Esophagus muscularis mucosa (tissue), 3 donors: ENCODE measurements around the gene THADA.

Experiments
- CTCF ChIP-seq, 3 experiments: fragments of 200-600 bp in 2 of 3; fragments of 450-650 bp in 1 of 3; sonication (generic) in 2 of 3; IDR thresholded peaks; one replicate each; pipeline ENCODE4 v1.5.1; 2017 to 2019; ENCODE audit warnings: antibody characterized with exemption in 3 of 3, mild to moderate bottlenecking in 2 of 3, moderate library complexity in 1 of 3
- POLR2A ChIP-seq: fragments of 450-650 bp; IDR thresholded peaks from one replicate; pipeline ENCODE4 v1.6.1; 2017; ENCODE audit warnings: antibody characterized with exemption, moderate library complexity, mild to moderate bottlenecking, low read depth

DNA sequence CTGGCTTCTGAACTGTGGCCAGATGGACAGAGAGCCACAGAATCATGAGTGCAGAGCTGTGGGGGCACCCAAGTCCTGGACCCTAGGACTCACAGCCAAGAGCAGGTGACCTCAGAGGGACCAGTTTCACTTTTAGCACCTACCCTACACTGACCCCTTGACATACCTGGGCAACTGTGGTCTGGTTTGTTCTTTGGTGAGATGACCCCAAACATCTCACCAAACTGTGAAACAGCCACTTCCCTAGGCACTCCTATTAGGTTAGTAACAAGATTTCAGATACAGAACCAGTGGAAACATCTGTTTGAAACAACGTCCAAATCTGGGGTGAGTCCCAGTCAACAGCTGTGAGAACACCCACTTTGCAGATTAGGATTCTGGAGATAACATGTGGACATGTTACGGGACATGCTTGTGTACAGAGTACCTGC, 367.5 kb downstream of the THADA start:
- no peak for TF ChIP-seq CTCF (IDR thresholded peaks at IDR 0.05)
- TF ChIP-seq POLR2A = no peak
